Measurements from ENCODE around the gene ZNF70. TPM values are rescaled to one million over a fixed set of nuclear protein-coding genes. Genes with fewer than 3 reads are reported as not detected.

Gene ZNF70
- total and polyA plus RNA-seq, 2 of the 13 experiments (the other 11 are each of a cell fraction or from before 2014, with no cell fraction given), result 0.62 to 3.6 TPM

GRCh38 chr22:23774922-23775436 is 24.1 kb upstream of the ZNF70 start (continued):
- TF ChIP-seq ZHX2 (IDR thresholded peaks at IDR 0.05; ENCODE audit: low read depth) (no peak), ZHX2 (CRISPR knock-in tag; IDR thresholded peaks at IDR 0.05; ENCODE audit: borderline replicate concordance) (no peak), MTA3 (CRISPR knock-in tag; IDR thresholded peaks at IDR 0.05) (no peak), ZNF597 (CRISPR knock-in tag; IDR thresholded peaks at IDR 0.05) (no peak), ZSCAN22 (CRISPR knock-in tag; IDR thresholded peaks at IDR 0.05) (no peak), ZNF260 (CRISPR knock-in tag; IDR thresholded peaks at IDR 0.05; ENCODE audit: borderline replicate concordance, low read depth) (no peak), ZFY (CRISPR knock-in tag; IDR thresholded peaks at IDR 0.05) (no peak), MBD4 (IDR thresholded peaks at IDR 0.05; ENCODE audit: borderline replicate concordance, low read length) (no peak), ATF2 (CRISPR knock-in tag; IDR thresholded peaks at IDR 0.05) (no peak), CREB3 (CRISPR knock-in tag; IDR thresholded peaks at IDR 0.05) (no peak), MTF2 (CRISPR knock-in tag; IDR thresholded peaks at IDR 0.05; ENCODE audit: borderline replicate concordance) (no peak), NFRKB (IDR thresholded peaks at IDR 0.05) (no peak), ARNT2 (CRISPR knock-in tag; IDR thresholded peaks at IDR 0.05; ENCODE audit: low read depth) (no peak), TCF12 (IDR thresholded peaks at IDR 0.05) (no peak), TCF12 (CRISPR knock-in tag; IDR thresholded peaks at IDR 0.05) (no peak), ARID5B (CRISPR knock-in tag; IDR thresholded peaks at IDR 0.05) (no peak), ZNF335 (CRISPR knock-in tag; IDR thresholded peaks at IDR 0.05) (no peak), ZNF326 (CRISPR knock-in tag; IDR thresholded peaks at IDR 0.05; ENCODE audit: borderline replicate concordance) (peak; percentile 38; the same call in 1 of the 2 replicates)
